WTC11 (cell line): ENCODE measurements around the gene STAC2. TPM values are rescaled to one million over a fixed set of nuclear protein-coding genes. Genes with fewer than 3 reads are reported as not detected.

Experiments
- ATAC-seq: fragments of 200-7000 bp; cut with Tn5 transposase; 2 replicates; pipeline ENCODE4 v1.10.0; 2021; ENCODE audit warnings: mild to moderate bottlenecking, moderate library complexity
- CTCF ChIA-PET: fragments of 300-600 bp; sonication (Branson Sonifier 250); formaldehyde crosslinking; loops from one replicate; lab custom pipeline; 2021; ENCODE audit warnings: antibody characterized with exemption; lab: Charles Lee
- POLR2A ChIA-PET: fragments of 350-600 bp; sonication (Branson Sonifier 250); formaldehyde crosslinking; loops from one replicate; lab custom pipeline; 2021; ENCODE audit warnings: antibody characterized with exemption; lab: Charles Lee
- DNase-seq: peaks from one replicate; pipeline ENCODE4 v3.0.0; 2021; ENCODE audit warnings: low spot score
- H3K27ac Mint-ChIP-seq: 2 replicates; pipeline ENCODE4 v1.8.0; 2021; ENCODE audit warnings: mixed read lengths
- H3K27me3 Mint-ChIP-seq: 2 replicates; pipeline ENCODE4 v1.8.0; 2021; ENCODE audit warnings: low read depth, mild to moderate bottlenecking, moderate library complexity, mixed read lengths
- H3K36me3 Mint-ChIP-seq: 2 replicates; pipeline ENCODE4 v1.8.0; 2021; ENCODE audit warnings: mixed read lengths
- H3K4me1 Mint-ChIP-seq: 2 replicates; pipeline ENCODE4 v1.8.0; 2022; ENCODE audit warnings: mixed read lengths
- H3K4me3 Mint-ChIP-seq: 2 replicates; pipeline ENCODE4 v1.8.0; 2021; ENCODE audit warnings: mild to moderate bottlenecking, moderate library complexity, mixed read lengths
- H3K9me3 Mint-ChIP-seq: 2 replicates; pipeline ENCODE4 v1.8.0; 2021; ENCODE audit warnings: mixed read lengths
- ELF4 ChIP-seq: sonication (generic); formaldehyde crosslinking; IDR thresholded peaks from 2 replicates; pipeline ENCODE4 v1.8.1; 2022; ENCODE audit warnings: low read depth, mild to moderate bottlenecking, moderate library complexity, missing genetic modification reagents
- ETV6 ChIP-seq: sonication (generic); formaldehyde crosslinking; IDR thresholded peaks from 2 replicates; pipeline ENCODE4 v1.8.1; 2022; ENCODE audit warnings: mild to moderate bottlenecking, missing genetic modification reagents
- FOXK1 ChIP-seq: sonication (generic); formaldehyde crosslinking; IDR thresholded peaks from 2 replicates; pipeline ENCODE4 v1.8.0; 2022; ENCODE audit warnings: mild to moderate bottlenecking, moderate library complexity, missing genetic modification reagents
- JAZF1 ChIP-seq: fragments of 250-450 bp; sonication (Bioruptor Pico); IDR thresholded peaks from 2 replicates; pipeline ENCODE4 v1.9.0; 2021; ENCODE audit warnings: moderate library complexity, mild to moderate bottlenecking, inconsistent platforms
- JUN ChIP-seq: sonication (generic); formaldehyde crosslinking; IDR thresholded peaks from 2 replicates; pipeline ENCODE4 v1.8.0; 2023; ENCODE audit warnings: mild to moderate bottlenecking, missing genetic modification reagents
- MLX ChIP-seq: sonication (generic); formaldehyde crosslinking; IDR thresholded peaks from 2 replicates; pipeline ENCODE4 v1.8.1; 2023; ENCODE audit warnings: mild to moderate bottlenecking, missing genetic modification reagents, moderate library complexity
- NFE2L1 ChIP-seq: sonication (generic); formaldehyde crosslinking; IDR thresholded peaks from 2 replicates; pipeline ENCODE4 v1.8.1; 2023; ENCODE audit warnings: missing genetic modification reagents
- PRRX2 ChIP-seq: fragments of 250-450 bp; sonication (Bioruptor Pico); IDR thresholded peaks from 2 replicates; pipeline ENCODE4 v1.8.0; 2021; ENCODE audit warnings: mild to moderate bottlenecking
- SMAD3 ChIP-seq: sonication (generic); formaldehyde crosslinking; IDR thresholded peaks from 2 replicates; pipeline ENCODE4 v1.8.0; 2022; ENCODE audit warnings: missing genetic modification reagents, mild to moderate bottlenecking, borderline replicate concordance
- SOX15 ChIP-seq: fragments of 250-450 bp; sonication (Bioruptor Pico); IDR thresholded peaks from 2 replicates; pipeline ENCODE4 v1.9.0; 2021; ENCODE audit warnings: mild to moderate bottlenecking
- TCF7 ChIP-seq: sonication (generic); formaldehyde crosslinking; IDR thresholded peaks from 2 replicates; pipeline ENCODE4 v1.8.0; 2022; ENCODE audit warnings: mild to moderate bottlenecking, low read depth, missing genetic modification reagents, moderate library complexity
- TEAD1 ChIP-seq: sonication (generic); formaldehyde crosslinking; IDR thresholded peaks from 2 replicates; pipeline ENCODE4 v1.8.0; 2022; ENCODE audit warnings: mild to moderate bottlenecking, missing genetic modification reagents
- ZNF219 ChIP-seq: sonication (generic); formaldehyde crosslinking; IDR thresholded peaks from 2 replicates; pipeline ENCODE4 v1.8.0; 2023; ENCODE audit warnings: missing genetic modification reagents, mild to moderate bottlenecking, borderline replicate concordance
- ZNF232 ChIP-seq: sonication (generic); formaldehyde crosslinking; IDR thresholded peaks from 2 replicates; pipeline ENCODE4 v1.8.0; 2022; ENCODE audit warnings: mild to moderate bottlenecking, missing genetic modification reagents
- ZNF423 ChIP-seq: fragments of 250-450 bp; sonication (Bioruptor Pico); IDR thresholded peaks from 2 replicates; pipeline ENCODE4 v2.1.2; 2022; ENCODE audit warnings: mild to moderate bottlenecking, moderate library complexity
- ZNF671 ChIP-seq: fragments of 250-450 bp; sonication (Bioruptor Pico); IDR thresholded peaks from 2 replicates; pipeline ENCODE4 v1.8.0; 2021; ENCODE audit warnings: mild to moderate bottlenecking
- ZSCAN18 ChIP-seq: fragments of 250-450 bp; sonication (Bioruptor Pico); IDR thresholded peaks from 2 replicates; pipeline ENCODE4 v2.1.2; 2022; ENCODE audit warnings: mild to moderate bottlenecking, moderate library complexity
- total RNA-seq: library from RNA; stranded (reverse); gene quantifications from 3 replicates; pipeline ENCODE4 v1.2.3, GENCODE V29; 2021
- TF ChIP-seq, protein P1 (sequence below): sonication (generic); formaldehyde crosslinking; conservative IDR thresholded peaks from 2 replicates; pipeline ENCODE4 v1.8.1; 2023; ENCODE audit warnings: mild to moderate bottlenecking, low read depth, missing genetic modification reagents, moderate library complexity
- TF ChIP-seq, protein P2 (sequence below): fragments of 200-600 bp; IDR thresholded peaks from 2 replicates; pipeline ENCODE4 v1.8.0; 2022; ENCODE audit warnings: antibody characterized with exemption

The STAC2 gene
- total RNA-seq, 1 experiment from 2014 or later = 4.2 TPM

DNA sequence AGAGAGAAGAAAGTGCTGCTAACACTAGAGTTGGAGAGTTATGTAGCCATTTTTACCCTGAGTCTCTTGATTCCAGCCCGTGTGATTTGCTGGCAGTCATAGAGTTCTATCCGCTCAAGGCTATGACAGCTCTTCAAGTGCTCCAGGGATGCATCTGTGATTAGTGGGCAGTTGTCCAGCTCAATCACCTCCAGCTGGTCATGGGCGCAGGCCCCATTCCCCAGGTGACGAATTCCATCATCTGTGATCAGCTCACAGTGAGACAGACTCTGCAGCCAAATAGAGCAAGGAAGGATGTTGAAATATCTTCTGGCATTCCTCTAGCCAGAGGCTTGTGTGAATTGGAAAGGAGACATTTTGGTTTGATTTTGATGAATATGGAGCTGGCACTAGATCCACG lies 38.4 kb upstream of the STAC2 start (continued):
- TF ChIP-seq, protein P1, sequence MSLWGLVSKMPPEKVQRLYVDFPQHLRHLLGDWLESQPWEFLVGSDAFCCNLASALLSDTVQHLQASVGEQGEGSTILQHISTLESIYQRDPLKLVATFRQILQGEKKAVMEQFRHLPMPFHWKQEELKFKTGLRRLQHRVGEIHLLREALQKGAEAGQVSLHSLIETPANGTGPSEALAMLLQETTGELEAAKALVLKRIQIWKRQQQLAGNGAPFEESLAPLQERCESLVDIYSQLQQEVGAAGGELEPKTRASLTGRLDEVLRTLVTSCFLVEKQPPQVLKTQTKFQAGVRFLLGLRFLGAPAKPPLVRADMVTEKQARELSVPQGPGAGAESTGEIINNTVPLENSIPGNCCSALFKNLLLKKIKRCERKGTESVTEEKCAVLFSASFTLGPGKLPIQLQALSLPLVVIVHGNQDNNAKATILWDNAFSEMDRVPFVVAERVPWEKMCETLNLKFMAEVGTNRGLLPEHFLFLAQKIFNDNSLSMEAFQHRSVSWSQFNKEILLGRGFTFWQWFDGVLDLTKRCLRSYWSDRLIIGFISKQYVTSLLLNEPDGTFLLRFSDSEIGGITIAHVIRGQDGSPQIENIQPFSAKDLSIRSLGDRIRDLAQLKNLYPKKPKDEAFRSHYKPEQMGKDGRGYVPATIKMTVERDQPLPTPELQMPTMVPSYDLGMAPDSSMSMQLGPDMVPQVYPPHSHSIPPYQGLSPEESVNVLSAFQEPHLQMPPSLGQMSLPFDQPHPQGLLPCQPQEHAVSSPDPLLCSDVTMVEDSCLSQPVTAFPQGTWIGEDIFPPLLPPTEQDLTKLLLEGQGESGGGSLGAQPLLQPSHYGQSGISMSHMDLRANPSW (CRISPR knock-in tag) = no peak
- TF ChIP-seq ZNF219 (no peak), TEAD1 (CRISPR knock-in tag) (no peak), SMAD3 (no peak), TCF7 (CRISPR knock-in tag) (no peak), SOX15 (CRISPR knock-in tag) (no peak), PRRX2 (no peak), ZNF232 (no peak), ZNF671 (CRISPR knock-in tag) (no peak), ZNF423 (CRISPR knock-in tag) (no peak), ETV6 (CRISPR knock-in tag) (no peak), ZSCAN18 (CRISPR knock-in tag) (no peak), JUN (CRISPR knock-in tag) (no peak)

GRCh38 chr17:39261286-39261685 lies 35.5 kb upstream of the STAC2 start:
- no peaks in the 10 kb centered on the region for H3K9me3 Mint-ChIP-seq
- CTCF ChIA-PET = interaction anchor here (0.7 to 2.1 kb wide), 17 partner anchors 8 to 603 kb away, joined by 3 to 12 read pairs (median 5); partner anchors contain the start of genes MED1, RPL19 and STAC2
- DNase-seq = peak; percentile 79
- ATAC-seq = peak; percentile 88
- peaks cover 5% of the 10 kb centered on the region for H3K36me3 Mint-ChIP-seq
- POLR2A ChIA-PET = no interaction called here
- TF ChIP-seq ELF4 (no peak), NFE2L1 (peak; percentile 61; the same call in 1 of the 2 replicates), FOXK1 (CRISPR knock-in tag) (no peak), JAZF1 (no peak)
- TF ChIP-seq, protein P2, sequence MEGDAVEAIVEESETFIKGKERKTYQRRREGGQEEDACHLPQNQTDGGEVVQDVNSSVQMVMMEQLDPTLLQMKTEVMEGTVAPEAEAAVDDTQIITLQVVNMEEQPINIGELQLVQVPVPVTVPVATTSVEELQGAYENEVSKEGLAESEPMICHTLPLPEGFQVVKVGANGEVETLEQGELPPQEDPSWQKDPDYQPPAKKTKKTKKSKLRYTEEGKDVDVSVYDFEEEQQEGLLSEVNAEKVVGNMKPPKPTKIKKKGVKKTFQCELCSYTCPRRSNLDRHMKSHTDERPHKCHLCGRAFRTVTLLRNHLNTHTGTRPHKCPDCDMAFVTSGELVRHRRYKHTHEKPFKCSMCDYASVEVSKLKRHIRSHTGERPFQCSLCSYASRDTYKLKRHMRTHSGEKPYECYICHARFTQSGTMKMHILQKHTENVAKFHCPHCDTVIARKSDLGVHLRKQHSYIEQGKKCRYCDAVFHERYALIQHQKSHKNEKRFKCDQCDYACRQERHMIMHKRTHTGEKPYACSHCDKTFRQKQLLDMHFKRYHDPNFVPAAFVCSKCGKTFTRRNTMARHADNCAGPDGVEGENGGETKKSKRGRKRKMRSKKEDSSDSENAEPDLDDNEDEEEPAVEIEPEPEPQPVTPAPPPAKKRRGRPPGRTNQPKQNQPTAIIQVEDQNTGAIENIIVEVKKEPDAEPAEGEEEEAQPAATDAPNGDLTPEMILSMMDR = peak; percentile 54
- H3K27ac Mint-ChIP-seq = peak overlapping the region; percentile 89
- H3K4me3 Mint-ChIP-seq = no peak overlapping the region
- H3K4me1 Mint-ChIP-seq = peaks cover 5% of the 10 kb centered on the region
- H3K27me3 Mint-ChIP-seq = no peaks in the 10 kb centered on the region

- no peaks in the 10 kb centered on the region for H3K4me1 Mint-ChIP-seq
- H3K9me3 Mint-ChIP-seq = no peaks in the 10 kb centered on the region
- TF ChIP-seq ETV6 (CRISPR knock-in tag) (no peak), MLX (CRISPR knock-in tag) (no peak), ZNF423 (CRISPR knock-in tag) (no peak), ZNF232 (no peak)
- TF ChIP-seq, all 79 proteins: peak for 0
- ATAC-seq (peak; percentile 96), DNase-seq (no peak)
- H3K4me3 Mint-ChIP-seq = no peak overlapping the region
- ChIA-PET CTCF (interaction anchor here (0.5 to 11.0 kb wide), 16 partner anchors 8 to 539 kb away, joined by 3 to 217 read pairs (median 4); no protein-coding TSS in a partner anchor), POLR2A (interaction anchor here (0.7 kb wide), 1 partner anchor 9 kb away, joined by 3 read pairs; no protein-coding TSS in a partner anchor)
- H3K27me3 Mint-ChIP-seq = no peaks in the 10 kb centered on the region; the same call in 1 of the 2 replicates
- no peaks in the 10 kb centered on the region for H3K36me3 Mint-ChIP-seq
- H3K27ac Mint-ChIP-seq = peak overlapping the region; percentile 37; the same call in 1 of the 2 replicates
Measured at GRCh38 chr17:39252788-39253460, 27.2 kb upstream of the STAC2 start.
